ENCODE measurements around the gene FAM170B. TPM values are rescaled to one million over a fixed set of nuclear protein-coding genes. Genes with fewer than 3 reads are reported as not detected.

Gene FAM170B
- polyA plus RNA-seq, 1 of the 3 experiments (the other 2 are of a cell fraction) = not detected

GRCh38 chr10:49173201-49173772, 39.5 kb upstream of the FAM170B start:
- TF ChIP-seq SIN3A (IDR thresholded peaks at IDR 0.05; ENCODE audit: borderline replicate concordance, low read depth, low read length) (no peak), POLR2AphosphoS5 (IDR thresholded peaks at IDR 0.05; ENCODE audit: low read depth, low read length) (no peak), CHD2 (IDR thresholded peaks at IDR 0.05; ENCODE audit: low read length, partially characterized antibody) (no peak), USF2 (IDR thresholded peaks at IDR 0.05; ENCODE audit: borderline replicate concordance, low read depth, low read length) (no peak), GABPA (IDR thresholded peaks at IDR 0.05; ENCODE audit: low read depth) (no peak), EZH2phosphoT487 (IDR thresholded peaks at IDR 0.05; ENCODE audit: borderline replicate concordance, low read depth) (no peak), RCOR1 (IDR thresholded peaks at IDR 0.05; ENCODE audit: low read length) (no peak), JUND (IDR thresholded peaks at IDR 0.05) (no peak), MEF2A (IDR thresholded peaks at IDR 0.05; ENCODE audit: borderline replicate concordance, low read depth) (no peak), TCF12 (IDR thresholded peaks at IDR 0.05) (no peak), TAF1 (IDR thresholded peaks at IDR 0.05; ENCODE audit: borderline replicate concordance, low read depth, low read length) (no peak), RFX5 (IDR thresholded peaks at IDR 0.05; ENCODE audit: low read length) (no peak), FOXJ3 (CRISPR knock-in tag; IDR thresholded peaks at IDR 0.05) (no peak), IRF3 (IDR thresholded peaks at IDR 0.05; ENCODE audit: low read depth, low read length) (no peak)

DNA sequence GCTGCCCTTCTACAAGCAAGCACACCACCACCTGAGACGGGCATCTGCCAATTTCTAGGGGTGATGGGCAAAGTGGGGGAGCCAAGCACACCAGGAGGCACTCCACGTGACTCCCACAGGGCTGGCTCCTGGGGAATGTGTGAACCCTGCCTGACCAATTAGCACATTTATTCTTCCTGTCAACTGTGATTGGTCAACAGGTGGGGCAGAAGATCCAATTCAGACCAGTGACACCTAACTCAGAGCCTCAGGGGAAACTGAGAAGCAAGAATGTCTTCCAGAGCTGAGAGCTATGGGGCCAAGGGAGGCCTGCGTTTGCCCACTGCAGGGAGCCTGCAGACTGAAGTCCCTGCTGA, 38.9 kb upstream of the FAM170B start:
- Histone ChIP-seq H3K27ac (ENCODE audit: low read depth in 2 of 2, low read length in 1 of 2) (no peak overlapping the region), H3F3A (replicated peaks; ENCODE audit: insufficient read depth) (no peaks in the 10 kb centered on the region), H3K9me3 (no peaks in the 10 kb centered on the region), H3K4me3 (ENCODE audit: low read depth in 2 of 2, low read length in 1 of 2) (no peak overlapping the region), H3K4me2 (no peak overlapping the region), H2AFZ (ENCODE audit: low read depth) (no peak overlapping the region), H3K79me2 (ENCODE audit: insufficient read depth) (no peaks in the 10 kb centered on the region), H3K9me2 (no peaks in the 10 kb centered on the region), H3K4me1 (ENCODE audit: control insufficient read depth in 1 of 2, insufficient read depth in 2 of 2, low read depth in 1 of 2, low read length in 1 of 2) (peaks cover 0 to 4% of the 10 kb centered on the region in 2 experiments; a peak in 1 of 4 replicates), H3K27me3 (ENCODE audit: insufficient read depth) (no peaks in the 10 kb centered on the region), H3K9ac (no peak overlapping the region), H3K36me3 (replicated peaks in 1 of 2; ENCODE audit: control insufficient read depth in 1 of 2, insufficient read depth in 2 of 2, low read length in 1 of 2) (no peaks in the 10 kb centered on the region), H4K20me1 (ENCODE audit: insufficient read depth) (no peaks in the 10 kb centered on the region)
- WGBS (ENCODE audit: low lambda C conversion rate) = 31% methylated on average over 3 of the region's 3 CpGs
- DNase-seq = no peak
- TF ChIP-seq RXRA (IDR thresholded peaks at IDR 0.05; ENCODE audit: borderline replicate concordance, low read depth) = no peak
- no peak for TF ChIP-seq ELF1 (IDR thresholded peaks at IDR 0.05)
- no peak for TF ChIP-seq USF1 (IDR thresholded peaks at IDR 0.05; ENCODE audit: borderline replicate concordance, low read depth)
- no peak for TF ChIP-seq SIN3A (IDR thresholded peaks at IDR 0.05; ENCODE audit: borderline replicate concordance, low read depth, low read length)
- no peak for TF ChIP-seq IRF3 (IDR thresholded peaks at IDR 0.05; ENCODE audit: low read depth, low read length)
- TF ChIP-seq EP300 (IDR thresholded peaks at IDR 0.05; ENCODE audit: borderline replicate concordance in 1 of 2, low read depth in 1 of 2, low read length in 1 of 2) = no peak
- TF ChIP-seq NRF1 (IDR thresholded peaks at IDR 0.05; ENCODE audit: low read depth, low read length) = no peak
- TF ChIP-seq GABPA (IDR thresholded peaks at IDR 0.05; ENCODE audit: low read depth) = no peak
- TF ChIP-seq MXI1 (IDR thresholded peaks at IDR 0.05; ENCODE audit: low read depth, low read length) = no peak
- no peak for TF ChIP-seq NFIC (IDR thresholded peaks at IDR 0.05; ENCODE audit: borderline replicate concordance)
- POLR2A ChIA-PET = no interaction called here
- CTCF ChIA-PET = interaction anchor here (1.4 to 3.1 kb wide), 3 partner anchors 32 to 517 kb away, joined by 3 to 9 read pairs (median 5); no protein-coding TSS in a partner anchor

More at GRCh38 chr10:49173201-49173772, 39.5 kb upstream of the FAM170B start:
- no peak for DNase-seq
- Histone ChIP-seq H3K9ac (no peak overlapping the region), H3K9me3 (no peaks in the 10 kb centered on the region), H3K27ac (ENCODE audit: low read depth in 2 of 2, low read length in 1 of 2) (no peak overlapping the region), H3F3A (replicated peaks; ENCODE audit: insufficient read depth) (no peaks in the 10 kb centered on the region), H3K79me2 (ENCODE audit: insufficient read depth) (no peaks in the 10 kb centered on the region), H3K4me3 (ENCODE audit: low read depth in 2 of 2, low read length in 1 of 2) (no peak overlapping the region), H3K4me2 (no peak overlapping the region), H2AFZ (ENCODE audit: low read depth) (no peak overlapping the region), H3K36me3 (replicated peaks in 1 of 2; ENCODE audit: control insufficient read depth in 1 of 2, insufficient read depth in 2 of 2, low read length in 1 of 2) (no peaks in the 10 kb centered on the region), H3K9me2 (no peaks in the 10 kb centered on the region), H3K4me1 (ENCODE audit: control insufficient read depth in 1 of 2, insufficient read depth in 2 of 2, low read depth in 1 of 2, low read length in 1 of 2) (no peaks in the 10 kb centered on the region; a peak in 1 of 4 replicates), H4K20me1 (ENCODE audit: insufficient read depth) (no peaks in the 10 kb centered on the region), H3K27me3 (ENCODE audit: insufficient read depth) (no peaks in the 10 kb centered on the region)
- ChIA-PET POLR2A (no interaction called here), CTCF (interaction anchor here (0.6 to 3.1 kb wide), 3 partner anchors 109 to 517 kb away, joined by 3 to 9 read pairs (median 5); no protein-coding TSS in a partner anchor)
- WGBS (ENCODE audit: low lambda C conversion rate) = 65% methylated on average over 11 of the region's 11 CpGs

All from SK-N-SH (cell line).